ENCODE measurements around the gene SPECC1.

DNA sequence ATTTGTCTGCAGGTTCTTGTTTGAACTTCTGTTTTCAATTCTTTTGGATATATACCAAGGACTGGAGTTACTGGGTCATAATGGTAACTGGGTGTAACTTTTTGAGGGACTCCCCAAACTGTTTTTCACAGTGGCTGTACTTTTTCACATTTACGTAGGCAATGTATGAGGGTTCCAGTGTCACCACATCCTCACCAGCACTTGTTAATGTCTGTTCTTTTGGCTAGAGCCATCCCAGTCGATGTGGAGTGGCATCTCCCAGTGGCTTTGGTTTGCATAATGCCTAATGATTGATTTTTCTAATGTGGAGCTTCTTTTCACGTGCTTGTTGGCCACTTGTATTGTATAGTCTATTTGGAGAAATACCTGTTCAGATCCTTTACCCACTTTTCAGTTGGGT is 59.3 kb downstream of the SPECC1 start:
- TF ChIP-seq, protein P1, sequence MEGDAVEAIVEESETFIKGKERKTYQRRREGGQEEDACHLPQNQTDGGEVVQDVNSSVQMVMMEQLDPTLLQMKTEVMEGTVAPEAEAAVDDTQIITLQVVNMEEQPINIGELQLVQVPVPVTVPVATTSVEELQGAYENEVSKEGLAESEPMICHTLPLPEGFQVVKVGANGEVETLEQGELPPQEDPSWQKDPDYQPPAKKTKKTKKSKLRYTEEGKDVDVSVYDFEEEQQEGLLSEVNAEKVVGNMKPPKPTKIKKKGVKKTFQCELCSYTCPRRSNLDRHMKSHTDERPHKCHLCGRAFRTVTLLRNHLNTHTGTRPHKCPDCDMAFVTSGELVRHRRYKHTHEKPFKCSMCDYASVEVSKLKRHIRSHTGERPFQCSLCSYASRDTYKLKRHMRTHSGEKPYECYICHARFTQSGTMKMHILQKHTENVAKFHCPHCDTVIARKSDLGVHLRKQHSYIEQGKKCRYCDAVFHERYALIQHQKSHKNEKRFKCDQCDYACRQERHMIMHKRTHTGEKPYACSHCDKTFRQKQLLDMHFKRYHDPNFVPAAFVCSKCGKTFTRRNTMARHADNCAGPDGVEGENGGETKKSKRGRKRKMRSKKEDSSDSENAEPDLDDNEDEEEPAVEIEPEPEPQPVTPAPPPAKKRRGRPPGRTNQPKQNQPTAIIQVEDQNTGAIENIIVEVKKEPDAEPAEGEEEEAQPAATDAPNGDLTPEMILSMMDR (conservative IDR thresholded peaks at IDR 0.05 in 1 of 2, IDR thresholded peaks at IDR 0.05 in 1 of 2; ENCODE audit: low read depth in 1 of 2, low read length in 2 of 2), result no peak
- TF ChIP-seq EZH2 (IDR thresholded peaks at IDR 0.05; ENCODE audit: low read length, missing control alignments), result no peak

All from fibroblast of lung (primary cell).